Nephron (organoid): ENCODE measurements around the gene GINS1.

Experiments
- H3K27ac Mint-ChIP-seq, 3 experiments: 2 replicates each; pipeline ENCODE4 v1.8.0; 2020; ENCODE audit warnings: mixed read lengths in 3 of 3, mild to moderate bottlenecking in 2 of 3, moderate library complexity in 1 of 3
- H3K27me3 Mint-ChIP-seq: 2 replicates; pipeline ENCODE4 v1.8.0; 2021; ENCODE audit warnings: low read depth, mild to moderate bottlenecking, moderate library complexity, mixed read lengths
- H3K36me3 Mint-ChIP-seq: 2 replicates; pipeline ENCODE4 v1.8.0; 2020; ENCODE audit warnings: low read depth, mixed read lengths
- H3K4me1 Mint-ChIP-seq: 2 replicates; pipeline ENCODE4 v1.8.0; 2020; ENCODE audit warnings: mixed read lengths
- H3K4me3 Mint-ChIP-seq, 3 experiments: 2 replicates each; pipeline ENCODE4 v1.8.0; 2020; ENCODE audit warnings: mild to moderate bottlenecking in 3 of 3, mixed read lengths in 3 of 3, moderate library complexity in 2 of 3
- H3K9me3 Mint-ChIP-seq: 2 replicates; pipeline ENCODE4 v1.8.0; 2020; ENCODE audit warnings: mixed read lengths
- TF ChIP-seq, protein P1 (sequence below), 3 experiments: fragments of 200-600 bp; sonication (generic); IDR thresholded peaks; one replicate each; pipeline ENCODE4 v1.5.0; 2021; ENCODE audit warnings: antibody characterized with exemption in 3 of 3; ENCODE audit not compliant: unreplicated experiment in 3 of 3

Gene GINS1

DNA sequence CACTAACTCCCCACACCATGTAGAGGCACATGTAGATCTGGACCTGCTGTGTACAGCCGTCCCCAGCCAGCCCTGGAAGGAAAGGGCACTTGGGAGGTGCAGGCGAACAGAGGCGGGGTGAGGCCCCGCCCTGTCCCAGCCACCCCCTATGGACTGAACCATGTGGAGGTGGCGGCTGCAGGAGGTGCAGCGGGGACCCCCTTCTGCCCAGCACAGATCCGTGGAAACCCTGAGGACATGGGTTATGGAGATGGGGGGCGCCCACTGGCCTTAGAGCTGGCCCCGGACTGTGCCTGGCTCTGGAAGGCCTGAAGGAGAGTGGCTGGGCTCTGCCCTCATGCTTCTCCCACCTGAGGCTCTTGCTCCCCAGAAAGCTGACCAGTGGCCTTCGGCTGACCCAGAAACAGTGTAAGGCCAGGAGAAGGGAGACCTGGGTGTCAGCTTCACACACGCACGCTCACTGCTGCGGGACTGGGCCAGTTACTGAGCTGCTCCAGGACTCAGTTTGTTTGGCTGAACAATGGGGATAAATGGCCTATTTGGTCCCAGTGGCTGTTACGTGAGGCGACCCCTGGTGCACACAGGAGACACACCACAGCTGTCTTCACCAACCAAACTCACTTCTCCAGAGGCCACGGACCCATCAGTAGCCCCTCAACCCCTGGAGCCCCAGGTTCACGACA is 87.2 kb downstream of the GINS1 start:
- no peaks in the 10 kb centered on the region for H3K9me3 Mint-ChIP-seq
- peaks cover 21% of the 10 kb centered on the region for H3K36me3 Mint-ChIP-seq
- H3K4me3 Mint-ChIP-seq: no peak overlapping the region
- H3K27ac Mint-ChIP-seq: no peak overlapping the region
- H3K4me1 Mint-ChIP-seq: no peaks in the 10 kb centered on the region
- TF ChIP-seq, protein P1, sequence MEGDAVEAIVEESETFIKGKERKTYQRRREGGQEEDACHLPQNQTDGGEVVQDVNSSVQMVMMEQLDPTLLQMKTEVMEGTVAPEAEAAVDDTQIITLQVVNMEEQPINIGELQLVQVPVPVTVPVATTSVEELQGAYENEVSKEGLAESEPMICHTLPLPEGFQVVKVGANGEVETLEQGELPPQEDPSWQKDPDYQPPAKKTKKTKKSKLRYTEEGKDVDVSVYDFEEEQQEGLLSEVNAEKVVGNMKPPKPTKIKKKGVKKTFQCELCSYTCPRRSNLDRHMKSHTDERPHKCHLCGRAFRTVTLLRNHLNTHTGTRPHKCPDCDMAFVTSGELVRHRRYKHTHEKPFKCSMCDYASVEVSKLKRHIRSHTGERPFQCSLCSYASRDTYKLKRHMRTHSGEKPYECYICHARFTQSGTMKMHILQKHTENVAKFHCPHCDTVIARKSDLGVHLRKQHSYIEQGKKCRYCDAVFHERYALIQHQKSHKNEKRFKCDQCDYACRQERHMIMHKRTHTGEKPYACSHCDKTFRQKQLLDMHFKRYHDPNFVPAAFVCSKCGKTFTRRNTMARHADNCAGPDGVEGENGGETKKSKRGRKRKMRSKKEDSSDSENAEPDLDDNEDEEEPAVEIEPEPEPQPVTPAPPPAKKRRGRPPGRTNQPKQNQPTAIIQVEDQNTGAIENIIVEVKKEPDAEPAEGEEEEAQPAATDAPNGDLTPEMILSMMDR (IDR thresholded peaks at IDR 0.05; ENCODE audit: unreplicated experiment in 3 of 3): no peak
- no peaks in the 10 kb centered on the region for H3K27me3 Mint-ChIP-seq

DNA sequence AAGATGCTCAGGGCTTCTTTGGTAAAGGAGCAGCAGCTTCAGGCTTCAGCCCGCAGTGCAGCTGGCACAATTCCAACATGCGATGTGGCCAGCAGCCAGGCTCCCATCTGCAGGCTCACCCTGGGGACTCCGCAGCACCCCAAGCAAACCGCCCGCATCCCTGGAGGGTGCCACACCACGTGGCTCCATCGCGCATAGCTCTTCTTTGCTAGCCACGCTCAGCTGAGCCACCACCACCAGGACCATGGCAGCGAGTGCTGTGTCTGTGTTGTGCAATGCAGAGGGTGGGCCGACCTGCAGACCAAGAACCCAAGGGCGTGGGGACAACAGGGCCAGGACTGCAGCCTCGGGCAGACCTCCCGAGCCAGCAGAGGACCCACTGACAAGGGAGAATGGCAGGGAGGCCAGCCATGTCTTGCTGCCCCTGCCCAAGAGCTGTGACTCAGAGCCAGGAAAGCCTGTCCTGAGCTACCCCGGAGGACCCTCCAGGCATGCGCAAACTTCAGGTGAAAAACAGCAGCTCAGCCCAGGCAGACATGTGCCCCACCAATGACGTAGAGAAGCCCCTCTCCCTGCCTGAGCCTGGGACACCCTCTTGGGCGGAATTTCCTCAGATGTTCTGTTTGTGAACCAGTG is 87.8 kb downstream of the GINS1 start:
- Mint-ChIP-seq H3K27ac (no peak overlapping the region), H3K27me3 (no peaks in the 10 kb centered on the region), H3K4me3 (no peak overlapping the region), H3K9me3 (no peaks in the 10 kb centered on the region), H3K36me3 (peaks cover 21% of the 10 kb centered on the region), H3K4me1 (no peaks in the 10 kb centered on the region)
- TF ChIP-seq, protein P1 (IDR thresholded peaks at IDR 0.05; ENCODE audit: unreplicated experiment in 3 of 3): no peak

DNA sequence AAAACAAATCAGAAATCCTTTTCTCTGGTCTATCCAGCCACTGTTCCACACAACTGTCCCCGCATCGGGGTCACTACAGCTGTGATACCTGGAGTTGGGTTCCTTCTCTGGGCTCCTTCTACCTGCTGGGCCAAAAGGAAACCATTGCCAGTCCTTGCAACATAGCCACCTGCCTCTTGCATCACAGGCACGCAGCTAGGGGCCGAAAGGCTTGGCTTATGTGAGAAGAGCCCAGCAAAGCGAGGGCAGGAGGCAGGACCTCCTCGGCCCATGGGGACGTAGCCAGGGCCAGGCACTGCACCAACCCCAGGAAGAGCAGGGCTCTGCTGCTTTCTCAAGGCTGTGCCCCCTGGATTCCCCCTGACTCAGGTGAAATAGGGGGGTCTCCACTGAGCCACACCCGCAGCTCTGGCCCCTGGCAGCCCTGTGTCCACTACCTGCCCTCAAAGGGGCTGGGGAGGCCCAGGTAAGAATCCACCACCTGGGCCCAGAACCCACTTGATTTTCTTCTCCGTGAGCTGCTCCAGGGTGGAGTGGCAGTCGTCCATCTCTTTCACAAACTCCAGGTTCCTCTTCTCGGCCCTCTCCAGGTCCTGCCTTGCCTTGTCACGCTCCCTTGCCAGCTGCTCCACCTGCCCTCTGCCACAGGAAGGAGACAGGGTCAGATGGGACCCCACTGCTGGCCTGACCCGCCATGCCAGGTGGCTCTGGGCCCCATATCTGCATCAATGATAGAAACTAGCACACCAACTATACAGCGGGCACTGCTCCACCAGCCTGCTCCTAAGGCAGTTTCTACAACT is 88.9 kb downstream of the GINS1 start:
- Mint-ChIP-seq H3K36me3 (peaks cover 27% of the 10 kb centered on the region), H3K4me3 (no peak overlapping the region), H3K27ac (no peak overlapping the region), H3K9me3 (no peaks in the 10 kb centered on the region), H3K27me3 (no peaks in the 10 kb centered on the region), H3K4me1 (no peaks in the 10 kb centered on the region)
- TF ChIP-seq, protein P1 (IDR thresholded peaks at IDR 0.05; ENCODE audit: unreplicated experiment in 3 of 3): no peak

DNA sequence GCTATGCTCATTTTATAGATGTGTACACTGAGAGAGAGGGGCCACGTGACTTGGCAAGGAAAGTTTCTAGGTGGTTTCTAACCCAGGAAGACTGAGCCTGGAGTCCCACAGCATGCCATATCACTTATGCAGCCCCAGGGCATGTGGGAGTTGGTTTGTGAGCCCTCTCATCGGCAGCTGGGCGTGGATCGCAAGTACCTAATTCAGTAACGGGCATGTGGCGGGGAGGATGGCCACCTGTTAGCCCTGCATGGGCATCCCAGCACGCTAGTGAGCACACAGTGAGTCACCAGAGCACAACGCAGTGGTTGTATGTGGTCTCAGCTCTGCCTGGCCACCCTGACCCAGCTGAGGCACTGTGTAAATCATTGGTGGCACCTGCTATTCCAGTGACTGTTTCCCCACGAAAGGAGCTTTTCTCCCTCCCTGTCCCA is 89.5 kb downstream of the GINS1 start:
- no peaks in the 10 kb centered on the region for H3K4me1 Mint-ChIP-seq
- H3K36me3 Mint-ChIP-seq: peaks cover 20% of the 10 kb centered on the region
- no peaks in the 10 kb centered on the region for H3K9me3 Mint-ChIP-seq
- H3K27me3 Mint-ChIP-seq: no peaks in the 10 kb centered on the region
- TF ChIP-seq, protein P1 (IDR thresholded peaks at IDR 0.05; ENCODE audit: unreplicated experiment in 3 of 3): no peak
- no peak overlapping the region for H3K27ac Mint-ChIP-seq
- no peak overlapping the region for H3K4me3 Mint-ChIP-seq

DNA sequence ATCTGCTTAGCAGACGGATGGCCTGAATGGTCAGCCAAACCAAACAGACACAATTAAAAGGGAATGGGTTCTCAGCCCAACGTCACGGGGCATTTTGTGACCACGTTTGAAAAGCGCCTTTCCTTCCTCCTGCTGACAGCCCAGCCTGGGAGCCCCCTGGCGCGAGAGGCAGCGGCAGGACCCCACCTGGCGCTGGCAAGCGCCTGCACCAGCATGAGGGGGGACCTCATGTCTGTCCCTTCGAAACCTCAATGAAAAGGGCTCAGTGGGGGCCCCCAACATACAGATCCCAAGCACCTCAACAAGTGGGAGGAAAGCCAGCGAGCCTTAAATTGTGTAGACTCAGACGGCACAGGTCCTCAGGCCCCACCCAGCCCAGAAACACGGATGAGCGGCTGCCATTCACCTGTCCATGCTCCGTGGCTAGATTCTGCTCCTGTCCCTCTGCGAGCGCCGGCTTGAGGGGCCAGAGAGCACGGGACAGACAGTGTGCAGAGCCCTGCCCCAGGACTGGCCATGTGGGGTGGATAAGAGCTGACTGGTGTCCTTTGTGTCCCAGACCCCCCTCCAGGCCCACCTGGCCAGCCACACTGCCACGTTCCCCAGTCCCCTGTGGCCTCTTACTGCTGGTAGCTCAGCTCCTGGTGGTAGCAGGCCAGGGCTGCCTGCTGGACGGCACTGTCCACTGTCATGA is 90.3 kb downstream of the GINS1 start:
- no peaks in the 10 kb centered on the region for H3K4me1 Mint-ChIP-seq
- no peak overlapping the region for H3K4me3 Mint-ChIP-seq
- H3K27ac Mint-ChIP-seq: no peak overlapping the region
- TF ChIP-seq, protein P1 (IDR thresholded peaks at IDR 0.05; ENCODE audit: unreplicated experiment in 3 of 3): no peak
- H3K27me3 Mint-ChIP-seq: no peaks in the 10 kb centered on the region
- H3K36me3 Mint-ChIP-seq: peaks cover 26% of the 10 kb centered on the region
- no peaks in the 10 kb centered on the region for H3K9me3 Mint-ChIP-seq
